GM19455 (cell line): ENCODE results near the gene MSL2.
"Not testable (repeated sequence)": the region's sequence is repeated elsewhere in the genome, so short reads cannot be mapped to it uniquely, and the experiment has no call there.

Source experiments
- ATAC-seq: cut with Tn5 transposase; IDR thresholded peaks from one replicate; pipeline ENCODE4 v1.9.1; 2021; ENCODE audit not compliant: unreplicated experiment

The MSL2 gene

DNA sequence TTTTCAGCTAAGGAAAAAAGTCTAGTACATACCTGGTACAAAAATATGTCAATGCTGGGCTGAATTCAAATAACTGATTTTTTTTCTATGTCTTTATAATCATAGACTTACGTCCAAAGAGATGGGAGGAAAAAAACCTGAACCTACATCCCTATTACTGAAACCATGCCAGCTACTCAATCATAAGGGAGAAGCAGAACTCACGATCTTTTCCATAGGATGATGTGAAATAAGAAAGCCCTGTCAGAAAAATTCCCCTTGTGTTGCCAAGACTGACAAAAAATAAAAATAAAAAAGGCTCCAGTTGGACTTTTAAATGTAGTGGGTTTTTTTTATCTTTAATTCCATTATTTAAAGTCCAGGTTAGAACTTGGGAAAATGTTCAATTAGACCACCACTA lies 3.3 kb downstream of the MSL2 start:
- no peak for ATAC-seq

DNA sequence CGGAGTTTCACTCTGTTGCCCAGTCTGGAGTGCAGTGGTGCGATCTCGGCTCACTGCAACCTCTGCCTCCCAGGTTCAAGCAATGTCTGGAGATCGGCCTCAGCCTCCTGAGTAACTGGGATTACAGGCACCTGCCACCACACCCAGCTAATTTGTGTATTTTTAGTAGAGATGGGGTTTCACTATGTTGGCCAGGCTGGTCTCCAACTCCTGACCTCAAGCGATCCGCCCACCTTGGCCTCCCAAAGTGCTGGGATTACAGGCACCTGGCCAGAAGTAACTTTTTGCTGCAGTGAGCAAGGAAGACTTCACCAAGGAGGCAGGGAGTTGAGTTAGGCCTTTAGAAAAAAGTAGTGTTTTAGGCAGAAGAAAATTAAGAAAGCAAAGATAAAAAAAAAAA lies 3.9 kb downstream of the MSL2 start:
- not testable (repeated sequence) for ATAC-seq

DNA sequence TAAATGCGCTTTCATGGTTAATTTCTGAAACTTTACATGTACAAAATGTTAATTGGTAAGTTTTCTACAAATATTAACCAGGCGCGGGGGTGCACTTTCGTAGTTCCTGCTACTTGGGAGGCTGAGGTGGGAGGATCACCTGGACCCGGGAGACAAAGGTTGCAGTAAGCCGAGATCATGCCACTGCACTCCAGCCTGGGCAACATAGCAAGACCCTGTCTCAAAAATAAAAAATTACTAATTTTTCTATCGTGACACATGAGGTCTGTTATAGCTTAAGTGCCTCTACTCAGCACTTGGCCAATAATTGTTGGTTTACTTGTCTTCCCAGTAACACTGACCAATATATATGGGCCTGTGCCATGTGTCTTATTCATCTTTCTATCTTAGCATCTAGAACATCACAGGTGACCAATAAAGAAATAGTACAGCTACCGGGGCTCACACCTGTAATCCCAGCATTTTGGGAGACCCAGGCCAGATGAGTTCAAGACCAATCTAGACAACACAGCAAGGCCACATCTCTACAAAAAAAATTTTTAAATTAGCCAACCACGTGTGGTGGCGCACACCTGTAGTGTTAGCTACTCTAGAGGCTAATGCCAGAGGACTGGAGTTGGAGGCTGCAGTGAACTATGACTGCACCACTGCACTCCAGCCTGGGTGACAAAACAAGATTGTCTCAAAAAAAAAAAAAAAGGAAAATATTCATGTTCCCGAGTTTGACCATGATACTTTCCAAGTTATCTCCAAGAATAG lies 6.1 kb downstream of the MSL2 start:
- ATAC-seq = no peak

DNA sequence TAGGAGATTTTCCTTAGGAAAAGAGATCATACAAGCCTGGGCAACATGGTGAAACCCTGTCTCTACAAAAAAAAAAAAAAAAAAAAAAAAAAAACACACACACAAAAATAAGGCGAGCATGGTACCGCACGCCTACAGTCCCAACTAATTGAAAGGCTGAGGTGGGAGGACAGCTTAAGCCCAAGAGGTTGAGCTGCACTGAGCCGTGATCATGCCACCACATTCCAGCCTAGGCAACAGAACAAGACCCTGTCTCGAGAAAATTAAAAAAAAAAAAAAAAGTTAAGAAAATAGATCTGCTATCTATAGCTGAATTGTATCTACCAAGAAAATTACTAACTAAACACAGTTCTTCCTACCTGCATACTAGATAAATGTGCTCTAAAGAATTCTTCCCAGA lies 7.1 kb downstream of the MSL2 start:
- no peak for ATAC-seq

DNA sequence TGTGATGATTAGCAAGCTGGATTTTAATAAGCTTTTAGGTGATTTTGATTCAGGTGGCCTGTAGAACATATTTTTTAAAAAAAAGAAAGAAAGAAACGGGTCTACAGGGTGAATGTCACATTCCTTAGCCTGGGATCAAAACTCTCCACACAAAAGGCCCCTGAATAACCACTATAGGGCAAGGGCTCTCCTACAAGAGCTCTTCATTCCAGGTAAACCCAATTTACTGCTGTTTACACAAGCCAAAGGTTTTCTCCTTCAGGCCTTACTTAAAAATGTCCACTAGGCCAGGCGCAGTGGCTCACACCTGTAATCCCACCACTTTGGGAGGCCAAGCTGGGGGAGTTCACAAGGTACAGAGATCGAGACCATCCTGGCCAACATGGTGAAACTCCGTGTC lies 8.3 kb downstream of the MSL2 start:
- ATAC-seq = no peak

DNA sequence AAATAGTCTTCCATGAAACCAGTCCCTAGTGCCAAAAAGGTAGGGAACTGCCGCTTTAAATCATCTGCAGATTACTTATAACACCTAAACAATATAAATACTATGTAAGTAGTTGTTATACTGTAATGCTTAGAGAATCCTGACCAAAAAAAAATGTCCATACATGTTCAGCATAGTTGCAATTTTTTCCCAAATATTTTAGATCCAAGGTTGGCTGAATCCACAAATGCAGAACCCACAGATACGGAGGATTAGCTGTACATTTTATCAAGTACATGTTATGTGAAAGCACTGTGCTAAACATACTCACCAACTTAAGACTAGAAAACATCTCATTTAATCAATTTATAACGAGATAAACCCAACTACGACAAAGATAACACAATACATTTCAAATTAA lies 9.3 kb downstream of the MSL2 start:
- ATAC-seq = no peak

DNA sequence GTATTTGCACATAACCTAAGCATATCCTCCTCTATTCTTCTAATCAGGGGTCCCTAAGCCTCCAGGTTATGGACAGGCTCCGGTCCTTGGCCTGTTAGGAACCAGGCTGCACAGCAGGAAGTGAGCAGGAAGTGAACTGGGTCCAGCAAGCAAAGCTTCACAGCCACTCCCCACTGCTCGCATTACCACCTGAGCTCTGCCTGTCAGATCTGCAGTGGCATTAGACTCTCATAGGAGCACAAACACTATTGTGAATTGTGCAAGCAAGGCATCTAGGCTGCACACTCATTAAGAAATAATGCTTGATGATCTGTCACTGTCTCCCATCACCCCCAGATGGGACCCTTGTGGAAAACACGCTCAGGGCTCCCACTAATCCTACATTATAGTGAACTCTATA lies 9.8 kb downstream of the MSL2 start:
- no peak for ATAC-seq

DNA sequence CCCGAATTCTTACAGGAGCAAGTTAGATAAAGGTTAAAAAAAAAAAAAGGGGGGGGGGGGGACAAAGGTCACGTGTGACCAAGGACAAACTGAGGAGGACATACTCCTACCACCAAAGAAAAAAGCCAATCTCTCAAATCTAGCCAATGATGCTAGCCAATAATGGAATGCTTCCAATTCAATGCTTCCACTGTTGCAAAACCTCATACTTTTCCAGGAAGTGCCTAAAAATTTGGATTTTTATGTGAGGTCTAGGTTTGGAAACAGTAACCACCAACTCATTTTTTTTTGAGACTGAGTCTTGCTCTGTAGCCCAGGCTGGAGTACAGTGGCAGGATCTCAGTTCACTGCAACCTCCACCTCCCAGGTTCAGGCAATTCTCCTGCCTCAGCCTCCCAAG lies 11.4 kb downstream of the MSL2 start:
- ATAC-seq = no peak

DNA sequence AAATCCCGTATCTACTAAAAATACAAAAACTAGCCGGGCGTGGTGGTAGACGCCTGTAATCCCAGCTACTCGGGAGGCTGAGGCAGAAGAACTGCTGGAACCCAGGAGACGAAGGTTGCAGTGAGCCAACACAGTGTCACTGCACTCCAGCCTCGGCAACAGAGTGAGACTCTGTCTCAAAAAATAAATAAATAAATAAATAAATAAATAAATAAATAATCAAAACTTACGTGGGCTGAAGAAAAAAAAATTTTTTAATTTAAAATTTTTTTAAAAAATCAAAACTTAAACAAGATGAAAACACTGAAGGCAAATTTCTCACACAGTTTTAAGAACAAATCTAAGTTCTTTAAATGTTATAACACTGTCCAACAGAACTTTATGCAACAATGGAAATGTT lies 14.4 kb downstream of the MSL2 start:
- ATAC-seq = no peak

DNA sequence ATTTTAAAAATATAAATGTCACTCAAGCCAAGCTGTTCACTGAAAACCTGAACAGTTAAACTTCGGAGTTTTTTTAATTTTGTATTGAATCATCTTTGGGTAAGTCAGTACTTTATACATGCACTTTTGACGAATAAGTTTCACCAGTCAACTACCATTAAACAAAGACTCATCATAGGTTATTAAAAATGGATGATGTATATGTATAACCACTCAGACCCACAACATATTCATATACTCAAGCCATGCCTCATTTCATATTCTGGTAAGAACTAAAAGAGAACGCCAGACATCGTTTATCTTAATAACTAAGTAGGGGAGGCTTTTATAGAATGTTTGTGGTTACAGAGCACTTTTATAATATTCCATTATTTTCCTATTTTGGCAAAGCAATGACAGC lies 18.3 kb downstream of the MSL2 start:
- no peak for ATAC-seq

DNA sequence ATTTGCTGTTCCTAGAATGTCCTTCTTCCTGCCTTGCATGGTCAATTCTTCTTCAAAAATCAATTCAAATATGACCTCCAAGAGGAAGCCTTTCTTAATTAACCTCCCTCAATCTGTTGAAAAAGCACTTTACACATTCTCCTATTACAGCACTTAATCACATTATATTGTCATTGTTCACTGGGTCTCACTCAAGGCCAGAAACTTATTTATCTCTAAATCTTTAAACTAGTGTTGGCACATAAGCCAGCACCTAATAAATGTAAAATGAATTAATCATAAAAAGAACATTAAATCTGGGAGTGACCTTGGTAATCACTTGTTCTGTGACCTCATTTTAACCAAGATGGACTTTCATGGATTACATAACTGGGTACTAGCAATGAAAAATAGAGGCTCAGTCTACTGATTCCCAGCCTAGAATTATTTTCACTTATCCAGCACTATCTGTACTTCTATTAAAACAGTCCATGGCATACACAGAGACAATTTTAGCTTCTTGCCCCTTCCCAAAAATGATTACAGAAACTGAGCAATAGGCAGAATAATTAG lies 22.1 kb downstream of the MSL2 start:
- no peak for ATAC-seq

DNA sequence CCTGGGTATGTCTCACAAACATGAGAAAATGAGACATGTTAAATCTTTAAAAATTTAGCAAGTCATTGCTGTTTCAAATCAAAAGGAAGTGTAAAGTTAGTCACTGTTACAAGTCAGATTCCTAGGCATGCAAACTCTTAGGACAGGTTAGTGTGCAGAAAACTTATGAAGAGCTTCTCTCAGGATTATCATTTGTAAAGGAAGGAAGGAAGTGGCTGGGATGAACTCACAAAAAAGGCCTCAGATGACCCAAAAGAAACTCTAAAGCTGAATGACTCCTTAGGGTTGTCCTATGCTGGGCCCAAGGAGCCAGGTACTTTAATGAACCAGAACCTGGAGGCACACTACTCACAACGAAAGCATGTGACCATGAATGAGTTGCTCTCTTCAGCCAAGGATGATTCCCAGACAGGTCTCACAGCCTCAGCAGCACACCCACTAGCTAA lies 25.0 kb downstream of the MSL2 start:
- no peak for ATAC-seq

DNA sequence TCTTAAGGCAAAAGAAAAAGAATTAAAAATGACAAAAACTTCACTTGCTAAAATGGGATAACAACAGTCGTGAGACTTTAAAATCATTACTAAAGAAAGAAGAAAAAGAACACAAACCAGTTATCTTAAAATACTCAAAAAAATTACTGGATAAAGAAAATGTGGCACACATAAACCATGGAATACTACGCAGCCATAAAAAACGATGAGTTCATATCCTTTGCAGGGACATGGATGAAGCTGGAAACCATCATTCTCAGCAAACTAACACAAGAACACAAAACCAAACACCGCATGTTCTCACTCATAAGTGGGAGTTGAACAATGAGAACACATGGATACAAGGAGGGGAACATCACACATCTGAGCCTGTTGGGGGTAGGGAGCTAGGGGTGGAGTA lies 27.9 kb downstream of the MSL2 start:
- ATAC-seq = not testable (repeated sequence)

DNA sequence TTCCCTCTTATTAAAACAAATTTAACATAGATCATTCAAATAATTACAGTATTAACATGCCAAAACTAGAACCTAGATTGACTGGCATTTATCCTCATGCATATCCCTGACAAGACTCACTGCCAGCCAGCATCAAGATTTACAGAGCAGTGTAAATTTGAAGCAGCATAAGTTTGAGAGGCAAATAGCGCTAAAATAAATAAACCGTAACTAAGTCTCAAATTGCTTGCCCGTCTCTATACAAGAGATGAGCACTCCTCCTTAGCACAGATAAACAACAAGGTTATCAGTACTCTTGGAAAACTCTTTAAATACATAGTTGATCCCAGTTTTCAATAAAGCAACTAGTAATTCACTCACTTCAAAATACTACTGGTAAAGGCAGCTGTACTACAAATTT lies 29.6 kb downstream of the MSL2 start:
- ATAC-seq = no peak

DNA sequence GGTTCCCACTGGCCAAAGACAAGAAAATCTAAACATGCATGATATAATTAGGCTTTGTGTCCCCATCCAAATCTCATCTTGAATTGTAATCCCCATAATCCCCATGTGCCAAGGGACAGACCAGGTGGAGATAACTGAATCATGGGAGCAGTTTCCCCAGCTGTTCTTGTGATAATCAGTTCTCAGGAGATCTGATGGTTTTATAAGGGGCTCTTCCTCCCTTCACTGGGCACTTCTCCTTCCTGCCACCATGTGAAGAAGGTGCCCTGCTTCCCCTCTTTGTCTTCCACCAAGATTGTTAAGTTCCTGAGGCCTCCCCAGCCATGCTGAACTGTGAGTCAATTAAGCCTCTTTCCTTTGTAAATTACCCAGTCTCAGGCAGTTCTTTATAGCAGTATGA lies 32.5 kb downstream of the MSL2 start:
- not testable (repeated sequence) for ATAC-seq

DNA sequence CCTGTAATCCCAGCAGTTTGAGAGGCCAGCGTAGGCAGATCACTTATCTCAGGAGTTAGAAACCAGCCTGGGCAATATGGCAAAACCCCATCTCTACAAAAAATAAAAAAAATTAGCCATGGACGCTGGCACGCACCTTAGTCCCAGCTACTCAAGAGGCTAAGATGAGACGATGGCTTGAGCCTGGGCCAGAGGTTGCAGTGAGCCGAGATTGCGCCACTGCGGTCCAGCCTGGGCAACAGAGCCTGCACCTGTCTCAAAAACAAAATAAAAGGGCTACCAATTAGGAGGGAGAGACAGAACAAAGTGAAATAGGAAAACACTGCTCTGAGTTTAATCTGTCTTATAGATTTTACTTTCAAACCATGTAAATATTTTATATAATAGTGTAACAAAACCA lies 33.8 kb downstream of the MSL2 start:
- ATAC-seq = no peak

DNA sequence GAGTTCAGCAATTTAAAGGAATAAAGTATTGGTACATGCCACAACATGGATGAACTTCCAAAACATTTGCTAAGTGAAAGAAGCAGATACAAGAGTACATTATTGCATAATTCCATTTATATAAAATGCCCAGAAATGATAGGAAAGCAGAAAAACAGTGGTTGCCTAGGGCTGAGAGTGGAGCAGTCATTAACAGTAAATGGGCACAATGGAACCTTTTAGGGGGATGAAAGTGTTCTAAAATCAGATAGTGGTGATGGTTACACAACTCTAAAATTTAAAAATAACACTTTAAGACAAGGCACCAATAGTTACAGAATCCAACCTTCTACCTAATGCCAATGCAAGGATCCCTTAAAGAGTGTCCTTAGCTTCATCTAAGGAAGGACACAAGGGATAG lies 34.6 kb downstream of the MSL2 start:
- no peak for ATAC-seq

DNA sequence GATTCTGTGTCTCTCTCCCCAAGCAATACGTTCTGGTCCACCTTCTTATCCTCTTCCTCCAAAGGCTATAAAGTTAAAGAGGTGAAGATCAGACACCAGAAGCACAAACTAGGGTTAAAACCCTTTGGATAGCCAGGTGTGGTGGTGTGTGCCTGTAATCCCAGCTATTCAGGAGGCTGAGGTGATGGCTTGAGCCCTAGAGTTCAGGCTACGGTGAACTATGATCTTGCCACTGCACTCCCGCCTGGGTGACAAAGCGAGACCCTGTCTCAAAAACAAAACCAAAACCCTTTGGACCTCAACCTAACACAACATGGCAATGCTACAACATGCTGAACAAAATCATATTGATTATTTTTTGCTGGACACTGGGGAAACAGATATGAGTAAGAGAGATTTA lies 43.2 kb downstream of the MSL2 start:
- no peak for ATAC-seq

DNA sequence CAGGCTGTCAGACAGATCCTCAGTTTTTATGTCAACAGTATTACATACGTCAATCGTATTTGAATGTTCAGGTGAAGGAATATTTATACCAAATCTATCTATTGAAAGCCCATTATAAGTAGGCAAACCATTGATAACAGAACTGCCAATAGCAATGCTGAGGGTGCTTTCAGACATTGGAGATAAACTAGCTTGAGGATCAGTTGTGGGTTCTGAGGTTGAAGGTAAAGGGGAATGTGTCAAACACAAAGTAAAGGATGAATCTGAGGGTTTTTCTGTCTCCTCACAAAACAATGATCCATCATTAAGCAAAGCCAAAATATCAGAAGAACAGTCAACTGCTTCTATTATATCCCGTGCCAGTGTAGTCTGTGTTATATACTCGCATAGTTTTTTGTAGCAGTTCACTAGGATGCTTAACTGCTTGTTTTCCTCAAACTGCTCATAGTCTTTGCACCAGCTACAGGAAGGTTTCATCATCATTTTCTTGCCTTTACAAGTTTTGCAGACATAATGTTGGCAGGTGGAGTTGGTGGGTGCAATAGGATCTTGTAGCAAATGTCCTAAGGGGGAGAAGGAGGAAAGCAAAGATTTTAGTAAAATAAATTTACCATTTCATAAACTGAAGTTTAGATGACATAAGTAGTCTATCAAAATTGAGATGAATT lies 43.8 kb downstream of the MSL2 start:
- no peak for ATAC-seq

DNA sequence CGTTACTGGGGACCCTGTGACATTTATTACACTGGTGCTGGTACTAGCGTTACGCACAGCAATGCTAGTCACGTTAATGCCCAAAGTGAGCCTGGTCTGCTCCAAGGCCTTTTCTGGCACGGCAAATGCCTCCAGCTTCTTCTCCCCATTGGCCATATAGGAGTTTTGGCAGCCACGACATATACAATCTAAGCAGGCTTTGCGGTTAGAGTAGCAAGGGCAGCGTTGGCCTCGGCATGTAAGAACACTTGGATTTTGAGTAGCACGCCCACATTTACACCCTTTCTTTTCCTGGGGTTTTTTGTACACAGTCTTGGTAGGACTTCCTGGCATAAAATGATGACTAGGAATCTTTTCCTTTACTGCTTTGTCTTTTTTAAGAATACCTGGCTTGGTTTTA lies 44.9 kb downstream of the MSL2 start:
- ATAC-seq = no peak

DNA sequence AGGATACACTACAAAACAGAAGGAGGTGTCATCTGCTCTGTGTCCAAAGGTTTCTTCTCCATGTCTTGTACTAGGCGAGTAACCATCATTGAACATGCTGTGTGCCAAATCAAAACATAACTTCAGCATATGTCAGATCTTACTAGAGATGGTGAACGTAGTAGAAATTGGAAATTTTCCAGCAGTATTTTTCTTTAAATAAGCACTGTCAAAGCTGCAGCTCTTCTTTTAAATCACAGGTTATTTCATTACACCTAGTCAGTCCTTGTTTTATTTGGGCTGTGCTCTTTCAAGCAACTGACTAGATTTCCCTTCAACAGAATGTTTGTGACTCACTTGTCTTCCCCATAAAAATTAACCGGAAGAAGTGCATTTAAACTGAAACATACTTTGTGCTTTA lies 46.5 kb downstream of the MSL2 start:
- no peak for ATAC-seq

DNA sequence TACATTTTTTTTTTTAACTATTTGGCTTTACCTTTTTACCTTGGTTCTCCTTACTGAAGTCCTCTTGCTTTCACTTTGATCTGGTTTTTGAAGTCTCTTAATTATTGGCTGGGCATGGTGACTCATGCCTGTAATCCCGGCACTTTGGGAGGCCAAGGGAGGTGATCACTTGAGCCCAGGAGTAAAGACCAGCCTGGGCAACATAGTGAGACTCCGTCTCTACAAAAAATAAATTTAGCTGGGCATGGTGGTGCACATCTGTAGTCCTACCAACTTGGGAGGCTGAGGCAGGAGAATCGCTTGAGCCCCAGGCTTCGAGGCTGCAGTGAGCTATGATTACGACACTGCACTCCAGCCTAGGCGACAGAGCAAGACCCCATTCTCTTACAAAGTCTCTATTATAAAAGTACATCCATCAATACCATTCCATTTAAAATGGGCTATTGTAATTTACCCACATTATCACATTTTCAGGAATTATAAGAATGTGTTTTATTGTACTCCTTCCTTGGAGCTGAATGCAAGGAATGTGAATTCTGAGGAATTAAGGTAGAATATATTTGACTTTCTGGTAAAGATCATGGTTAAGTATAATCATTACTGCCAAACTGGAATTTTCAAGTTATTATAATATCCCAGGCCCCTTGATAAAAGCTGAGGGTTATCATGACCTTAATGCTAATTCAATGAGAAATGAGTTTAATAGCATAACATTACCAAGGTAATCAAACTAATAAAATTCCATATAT lies 49.0 kb downstream of the MSL2 start:
- no peak for ATAC-seq
